Superior temporal gyrus (tissue), 1 donor: ENCODE data around the gene ARL2BP.
A peak's percentile ranks its signal among the peaks of the same experiment; 100 is the strongest.

Experiments
- DNase-seq: peaks from one replicate; pipeline ENCODE4 v3.0.0-alpha.2; 2016; ENCODE audit errors: extremely low spot score

Gene ARL2BP

GRCh38 chr16:57283214-57283958 lies 38.3 kb downstream of the ARL2BP start:
- peak; percentile 50 for DNase-seq

GRCh38 chr16:57283959-57284208 lies 38.8 kb downstream of the ARL2BP start:
- no peak for DNase-seq

DNA sequence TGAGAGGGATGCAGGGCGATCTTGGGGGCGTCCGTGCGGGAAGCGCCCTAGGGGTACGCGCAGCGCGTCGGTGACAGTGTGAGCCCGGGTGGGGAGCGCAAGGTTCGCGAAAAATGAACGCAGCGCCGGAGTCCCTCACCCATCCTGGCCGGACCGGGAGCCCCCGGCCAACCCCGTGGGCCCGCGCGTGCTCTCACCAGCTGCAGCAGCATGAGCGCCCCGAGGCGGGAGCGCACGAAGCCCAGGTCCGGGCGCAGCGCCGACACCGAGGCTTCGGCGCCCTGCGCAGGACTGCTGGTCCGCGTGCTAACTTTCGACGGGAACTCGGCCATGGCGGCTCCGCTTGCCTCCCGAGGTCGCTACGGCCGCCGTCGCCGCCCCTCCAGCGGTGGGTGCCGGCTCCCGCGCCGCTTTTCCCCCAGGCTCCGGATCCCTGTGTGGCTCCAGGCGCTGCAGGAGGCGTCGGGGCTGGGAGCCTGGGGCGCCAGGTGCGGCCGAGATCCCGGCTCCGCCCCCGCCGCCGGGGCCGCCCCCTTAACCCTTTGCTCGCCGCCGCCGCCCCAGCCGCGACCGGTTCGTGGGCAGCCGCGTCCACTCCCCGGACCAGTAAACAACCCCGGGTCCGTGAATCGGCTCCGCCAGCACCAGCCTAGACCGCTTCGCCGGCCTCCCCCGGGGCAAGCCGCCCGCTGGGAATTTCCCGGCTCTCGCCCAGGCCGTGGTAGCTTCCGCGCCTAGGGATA lies 39.3 kb downstream of the ARL2BP start, which contains the start of gene PLLP:
PLLP (minus strand) TSS at position 464 of the 743 bp plus-strand sequence; CDS start at position 332, 132 bp downstream.
- DNase-seq = peak; percentile 75

GRCh38 chr16:57284952-57285363 lies 39.9 kb downstream of the ARL2BP start:
- DNase-seq = no peak

GRCh38 chr16:57285379-57285778 lies 40.3 kb downstream of the ARL2BP start:
- no peak for DNase-seq

DNA sequence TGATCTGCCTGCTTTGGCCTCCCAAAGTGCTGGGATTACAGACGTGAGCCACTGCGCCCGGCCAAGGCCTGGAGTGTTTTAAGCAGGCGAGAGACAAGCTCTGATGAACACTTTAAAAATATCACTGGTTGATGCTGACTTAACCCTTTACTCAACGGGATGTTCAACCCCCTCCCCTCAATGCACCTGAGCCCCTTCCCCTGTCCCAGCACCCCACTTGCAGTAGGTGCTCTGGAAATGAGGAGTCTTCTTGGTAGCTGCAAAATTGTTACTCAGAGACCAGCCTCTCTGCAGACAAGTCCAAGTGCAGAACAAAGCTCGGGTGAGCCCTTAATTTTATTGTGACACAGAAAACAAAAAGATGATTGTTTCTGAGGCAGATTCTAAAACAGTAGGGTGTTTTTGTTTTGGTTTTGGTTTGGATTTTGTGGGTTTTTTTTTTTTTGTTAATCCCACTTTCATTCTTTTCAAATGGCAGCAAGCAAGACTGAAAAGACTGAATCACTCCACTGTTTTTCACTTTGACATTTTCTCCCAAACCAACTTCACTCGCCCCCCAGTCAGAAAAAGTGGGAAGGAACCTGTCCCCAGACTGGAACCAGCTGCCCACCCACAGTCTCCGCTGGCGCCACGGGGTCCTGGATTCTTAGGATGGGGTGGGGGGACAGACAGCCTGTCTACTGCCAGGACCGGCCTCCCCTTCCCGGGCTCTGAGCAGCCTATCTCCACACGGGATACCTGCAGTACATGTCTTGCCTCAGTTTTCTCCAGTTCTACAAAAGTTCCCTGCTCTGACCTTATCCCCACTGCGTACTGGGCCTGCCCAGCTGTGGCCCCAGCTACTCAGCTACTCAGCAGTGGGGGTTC lies 44.6 kb downstream of the ARL2BP start:
- peak; percentile 88 for DNase-seq

DNA sequence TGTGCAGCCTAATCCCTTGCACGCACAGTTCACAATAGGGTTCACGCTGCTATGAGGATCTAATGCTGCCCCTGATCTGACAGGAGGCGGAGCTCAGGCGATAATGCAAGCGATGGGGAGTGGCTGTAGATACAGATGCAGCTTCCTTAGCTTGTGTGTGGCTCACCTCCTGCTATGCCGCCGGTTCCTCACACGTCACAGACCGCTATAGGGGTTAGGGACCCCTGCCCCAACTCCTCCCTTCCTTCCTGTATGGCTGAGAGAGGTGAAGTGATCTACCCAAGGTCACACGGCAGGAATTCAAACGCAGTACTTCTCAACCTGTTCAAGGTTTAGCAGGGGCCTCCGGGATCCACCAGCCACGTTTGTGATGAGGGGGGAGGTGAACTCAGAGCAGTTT lies 52.8 kb downstream of the ARL2BP start:
- DNase-seq = no peak

DNA sequence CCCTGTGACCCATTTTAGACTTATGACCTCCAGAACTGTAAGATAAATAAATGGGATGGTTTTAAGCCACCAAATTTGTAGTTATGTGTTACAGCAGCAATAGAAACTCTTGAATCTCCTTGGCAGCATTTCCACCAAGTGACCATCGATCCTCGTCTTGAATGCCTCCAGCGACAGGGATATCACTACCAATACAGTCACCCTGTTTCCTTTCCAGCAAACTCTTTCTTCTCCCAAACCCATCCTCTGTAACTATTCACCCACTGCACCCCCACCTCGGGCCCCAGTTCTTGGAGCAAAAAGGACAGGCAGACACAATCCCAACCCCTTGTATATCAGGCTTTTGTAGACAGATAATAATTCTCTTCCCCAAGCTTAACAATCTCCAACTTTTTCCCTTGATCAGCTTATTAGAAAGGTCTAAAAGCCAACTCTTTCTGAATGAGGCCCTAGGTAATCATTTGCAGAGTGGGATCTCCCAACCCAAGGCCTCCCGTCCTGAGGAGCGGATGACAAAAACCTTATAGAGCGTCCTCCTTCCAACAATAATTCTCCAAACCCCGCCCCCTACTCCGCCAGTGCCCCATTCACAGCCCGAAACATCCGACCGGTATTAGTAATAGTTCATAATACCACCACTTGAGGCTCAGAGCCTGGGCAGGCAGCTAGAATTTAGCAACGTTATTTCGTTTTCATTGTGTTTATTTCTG lies 54.1 kb downstream of the ARL2BP start:
- DNase-seq = no peak

GRCh38 chr16:57299719-57300386 lies 54.8 kb downstream of the ARL2BP start:
- peak; percentile 98 for DNase-seq

GRCh38 chr16:57300387-57301125 lies 55.5 kb downstream of the ARL2BP start:
- peak; percentile 100 for DNase-seq

DNA sequence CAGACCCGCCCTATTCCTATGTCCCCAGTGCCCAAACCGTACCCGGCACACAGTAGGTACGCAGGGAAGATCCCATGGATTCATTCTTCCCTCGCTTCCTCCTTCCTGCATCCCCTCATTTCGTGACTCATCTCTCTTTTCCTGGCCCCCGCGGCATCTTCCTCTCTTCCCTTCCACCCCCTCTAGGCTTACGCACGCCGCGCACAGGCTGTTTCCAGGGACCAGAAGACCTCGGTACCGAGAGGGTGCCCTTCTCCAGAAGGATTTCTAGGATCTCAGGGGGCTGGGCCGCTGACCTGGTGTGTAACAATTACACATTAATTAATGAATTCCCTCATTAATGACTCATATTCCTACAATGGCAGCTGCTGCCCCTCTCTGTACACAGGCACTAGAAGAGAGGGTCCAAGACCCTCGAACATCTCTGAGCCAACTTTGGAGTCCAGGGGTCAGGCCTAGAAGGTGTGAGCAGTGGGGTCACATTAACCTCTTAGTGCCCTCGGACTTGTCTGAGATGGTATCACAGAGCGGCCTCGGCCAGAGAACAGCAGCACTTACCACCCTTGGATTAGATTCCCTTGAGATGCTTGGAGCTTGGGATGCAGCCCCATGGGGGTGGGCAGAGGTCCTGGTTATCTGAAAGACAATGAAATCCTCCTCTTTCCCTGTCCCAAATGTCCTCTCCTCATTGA lies 56.2 kb downstream of the ARL2BP start:
- peak; percentile 51 for DNase-seq
